PC-9 (cell line): Measurements from ENCODE around the gene CDIPT. TPM values are rescaled to one million over a fixed set of nuclear protein-coding genes. Genes with fewer than 3 reads are reported as not detected.

Experiments used
- BruUV-seq: library from RNA; stranded (reverse); fragments of 400-500 nt; replicated peaks from 2 replicates; lab custom pipeline; 2021; lab: Mats Ljungman, UMichigan
- CTCF ChIA-PET: fragments of 300-600 bp; sonication (Branson Sonifier 250); formaldehyde crosslinking; loops from one replicate; lab custom pipeline; 2022; ENCODE audit warnings: antibody characterized with exemption; lab: Charles Lee
- POLR2A ChIA-PET: fragments of 300-600 bp; sonication (Branson Sonifier 250); formaldehyde crosslinking; loops from one replicate; lab custom pipeline; 2022; ENCODE audit warnings: antibody characterized with exemption; ENCODE audit not compliant: unreplicated experiment; lab: Charles Lee
- DNase-seq, 2 experiments: peaks; one replicate each; pipeline versions ENCODE4 v3.0.0 to v3.0.0-alpha.2; 2015 to 2022; ENCODE audit warnings: mixed read lengths in 1 of 2
- H2AFZ ChIP-seq: fragments of 200-600 bp; sonication (generic); 2 replicates; pipeline ENCODE4 v1.8.1; 2017; ENCODE audit warnings: antibody characterized with exemption
- H3F3A ChIP-seq: fragments of 200-600 bp; sonication (generic); 2 replicates; pipeline ENCODE4 v1.8.1; 2017; ENCODE audit warnings: antibody characterized with exemption, mild to moderate bottlenecking, low read depth; ENCODE audit not compliant: insufficient read depth
- H3K27ac ChIP-seq: fragments of 200-600 bp; sonication (generic); 2 replicates; pipeline ENCODE4 v1.6.1; 2016; ENCODE audit warnings: mixed run types
- H3K27me3 ChIP-seq: fragments of 200-600 bp; sonication (generic); 2 replicates; pipeline ENCODE4 v1.6.1; 2016; ENCODE audit warnings: low read depth, mixed run types; ENCODE audit not compliant: insufficient read depth
- H3K36me3 ChIP-seq: fragments of 200-600 bp; sonication (generic); 2 replicates; pipeline ENCODE4 v1.6.1; 2016; ENCODE audit warnings: low read depth, mixed run types
- H3K4me1 ChIP-seq: fragments of 200-600 bp; sonication (generic); replicated peaks from 2 replicates; pipeline ENCODE4 v1.6.1; 2016; ENCODE audit warnings: mixed run types; ENCODE audit not compliant: insufficient read depth
- H3K4me2 ChIP-seq: fragments of 200-600 bp; sonication (generic); 2 replicates; pipeline ENCODE4 v1.6.1; 2017; ENCODE audit warnings: mixed run types
- H3K4me3 ChIP-seq: fragments of 200-600 bp; sonication (generic); 2 replicates; pipeline ENCODE4 v1.6.1; 2016; ENCODE audit warnings: mixed run types
- H3K79me2 ChIP-seq: fragments of 200-600 bp; sonication (generic); 2 replicates; pipeline ENCODE4 v1.6.1; 2017; ENCODE audit warnings: low read depth, mixed run types
- H3K9me2 ChIP-seq: fragments of 200-600 bp; sonication (generic); 2 replicates; pipeline ENCODE4 v1.8.1; 2017; ENCODE audit warnings: mild to moderate bottlenecking; ENCODE audit not compliant: insufficient read depth
- H3K9me3 ChIP-seq: fragments of 200-600 bp; sonication (generic); 2 replicates; pipeline ENCODE4 v1.8.1; 2016; ENCODE audit warnings: low read depth; ENCODE audit not compliant: insufficient read depth
- H4K20me1 ChIP-seq: fragments of 200-600 bp; sonication (generic); 2 replicates; pipeline ENCODE4 v1.8.1; 2017; ENCODE audit not compliant: insufficient read depth
- CTCF ChIP-seq: fragments of 200-600 bp; sonication (generic); conservative IDR thresholded peaks from 2 replicates; pipeline ENCODE4 v1.6.1; 2017; ENCODE audit warnings: mixed run types, antibody characterized with exemption, mild to moderate bottlenecking, moderate library complexity
- EZH2 ChIP-seq: fragments of 200-600 bp; sonication (generic); IDR thresholded peaks from 2 replicates; pipeline ENCODE4 v1.8.0; 2017; ENCODE audit warnings: antibody characterized with exemption, low read depth
- intact Hi-C: fragments of 100-400 bp; cut with micrococcal nuclease; formaldehyde crosslinking; loops from one replicate; pipeline ENCODE4 v1.10.0; 2022; ENCODE audit not compliant: unreplicated experiment
- total RNA-seq: library from RNA; stranded (reverse); gene quantifications from 2 replicates; pipeline ENCODE4 v1.2.3, GENCODE V29; 2021

Gene CDIPT
- total RNA-seq, 1 experiment from 2014 or later, result 90.6 TPM

DNA sequence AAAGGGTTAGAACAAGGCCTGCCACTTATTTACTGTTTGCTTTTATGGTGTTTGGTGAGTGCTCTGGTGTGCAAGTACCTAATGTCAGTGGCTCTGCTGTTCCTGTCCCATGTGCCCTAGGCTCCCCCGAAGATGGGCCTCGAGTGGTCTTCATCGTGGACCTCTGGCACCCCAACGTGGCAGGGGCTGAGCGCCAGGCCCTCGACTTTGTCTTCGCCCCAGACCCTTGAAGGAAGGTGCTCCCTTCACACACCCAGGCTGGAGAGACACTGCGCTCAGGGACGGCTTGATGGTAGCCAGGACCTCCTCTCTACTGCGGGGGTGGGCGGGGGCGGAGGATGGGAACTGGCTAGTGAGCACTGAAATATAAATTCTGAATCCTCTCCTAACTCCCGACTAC is 42.6 kb upstream of the CDIPT start:
- no peak for TF ChIP-seq CTCF
- no peak for TF ChIP-seq EZH2
- H3K4me1 ChIP-seq, result peaks cover 6% of the 10 kb centered on the region; the same call in 1 of the 2 replicates
- ChIA-PET POLR2A (no interaction called here), CTCF (no interaction called here)
- intact Hi-C loops, result no loop called here
- no peaks in the 10 kb centered on the region for H3K9me3 ChIP-seq
- H3K79me2 ChIP-seq, result 0 out of 2 replicates have a peak, but pooled peaks cover 5% of the 10 kb centered on the region
- H3K4me2 ChIP-seq, result no peak overlapping the region
- BruUV-seq, result no TSS peak
- no peaks in the 10 kb centered on the region for H3K36me3 ChIP-seq
- DNase-seq, result no peak
- H3K27me3 ChIP-seq, result no peaks in the 10 kb centered on the region
- H3F3A ChIP-seq, result peaks cover 4% of the 10 kb centered on the region; the same call in 1 of the 2 replicates
- no peaks in the 10 kb centered on the region for H4K20me1 ChIP-seq
- H3K9me2 ChIP-seq, result no peaks in the 10 kb centered on the region
- no peak overlapping the region for H3K27ac ChIP-seq
- H3K4me3 ChIP-seq, result no peak overlapping the region
- no peak overlapping the region for H2AFZ ChIP-seq

GRCh38 chr16:29904947-29905346 is 41.9 kb upstream of the CDIPT start:
- Histone ChIP-seq H3K4me2 (no peak overlapping the region), H3K36me3 (no peaks in the 10 kb centered on the region), H3K4me3 (no peak overlapping the region), H2AFZ (no peak overlapping the region), H4K20me1 (no peaks in the 10 kb centered on the region), H3K9me2 (no peaks in the 10 kb centered on the region), H3F3A (peaks cover 4% of the 10 kb centered on the region; the same call in 1 of the 2 replicates), H3K27me3 (no peaks in the 10 kb centered on the region), H3K9me3 (no peaks in the 10 kb centered on the region), H3K27ac (no peak overlapping the region), H3K4me1 (peaks cover 6% of the 10 kb centered on the region; the same call in 1 of the 2 replicates), H3K79me2 (0 out of 2 replicates have a peak, but pooled peaks cover 5% of the 10 kb centered on the region)
- ChIA-PET CTCF (interaction anchor here (0.7 kb wide), 1 partner anchor 137 kb away, joined by 4 read pairs; no protein-coding TSS in a partner anchor), POLR2A (interaction anchor here (0.7 kb wide), 1 partner anchor 205 kb away, joined by 18 read pairs; no protein-coding TSS in a partner anchor)
- BruUV-seq, result TSS peak; percentile 9
- intact Hi-C loops, result no loop called here
- DNase-seq, result no peak
- TF ChIP-seq CTCF (no peak), EZH2 (no peak)

GRCh38 chr16:29903590-29903989 is 40.6 kb upstream of the CDIPT start:
- peaks cover 10% of the 10 kb centered on the region; the same call in 1 of the 2 replicates for H3K4me1 ChIP-seq
- TF ChIP-seq CTCF (no peak), EZH2 (no peak)
- H2AFZ ChIP-seq, result no peak overlapping the region
- peaks cover 9% of the 10 kb centered on the region for H3F3A ChIP-seq
- ChIA-PET POLR2A (no interaction called here), CTCF (no interaction called here)
- TSS peak; percentile 17 for BruUV-seq
- intact Hi-C loops, result no loop called here
- H3K36me3 ChIP-seq, result no peaks in the 10 kb centered on the region
- no peaks in the 10 kb centered on the region for H3K27me3 ChIP-seq
- H3K9me2 ChIP-seq, result no peaks in the 10 kb centered on the region
- no peak overlapping the region for H3K27ac ChIP-seq
- no peak overlapping the region for H3K4me3 ChIP-seq
- DNase-seq, result no peak
- no peaks in the 10 kb centered on the region for H3K9me3 ChIP-seq
- H4K20me1 ChIP-seq, result no peaks in the 10 kb centered on the region
- 0 out of 2 replicates have a peak, but pooled peaks cover 5% of the 10 kb centered on the region for H3K79me2 ChIP-seq
- no peak overlapping the region for H3K4me2 ChIP-seq
